DMS153 (cell line): ENCODE data around the gene LIG4.
"Not testable (repeated sequence)": the region's sequence is repeated elsewhere in the genome, so short reads cannot be mapped to it uniquely, and the experiment has no call there.

Experiments used
- DNase-seq: peaks from one replicate; lab custom pipeline; 2025; lab: John Stamatoyannopoulos, UW

Gene LIG4

GRCh38 chr13:108215436-108215835, at the start of gene LIG4:
Gene LIG4 (minus strand): TSS chr13:108215536. CDS start chr13:108211268, 4,268 bp downstream.
- peak; percentile 92 for DNase-seq

- no peak for DNase-seq
These were observed 48.5 kb upstream of the LIG4 start for GRCh38 chr13:108263621-108264355.

DNA sequence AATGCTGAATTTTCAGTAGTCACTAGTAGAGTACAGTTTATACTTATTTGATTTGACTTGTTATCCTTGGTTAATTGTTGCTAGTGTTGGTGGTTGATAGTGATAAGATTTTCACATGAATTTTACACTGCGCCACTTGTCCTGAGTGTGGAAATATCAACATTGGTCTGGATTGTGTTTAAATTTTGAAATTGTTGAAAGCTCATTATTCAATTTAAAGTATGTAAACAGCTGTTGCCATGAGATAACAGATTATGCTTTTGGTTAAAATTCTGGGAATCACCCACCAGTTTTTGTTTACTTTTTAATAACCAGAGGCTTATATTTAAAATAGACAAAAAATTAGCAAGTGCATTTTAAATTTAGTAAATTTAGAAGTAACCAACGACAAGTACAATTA, 41.9 kb upstream of the LIG4 start:
- no peak for DNase-seq

DNA sequence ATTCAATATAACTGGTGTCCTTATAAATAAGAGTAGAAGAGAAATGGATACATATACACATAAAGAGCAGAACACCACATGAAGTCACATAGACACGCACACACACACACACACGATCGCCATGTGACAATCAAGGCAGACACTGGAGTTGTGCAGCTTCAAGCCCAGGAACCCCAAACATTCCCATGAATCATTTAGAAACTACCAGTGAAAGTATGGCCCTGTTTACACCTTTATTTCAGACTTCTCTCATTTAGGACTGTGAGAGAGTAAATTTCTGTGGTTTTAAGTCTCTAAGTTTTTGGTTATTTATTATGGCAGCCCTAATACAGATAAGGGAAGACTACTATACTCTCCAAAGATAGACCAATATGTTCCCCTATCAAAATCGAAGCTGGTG, 33.8 kb upstream of the LIG4 start:
- no peak for DNase-seq

DNA sequence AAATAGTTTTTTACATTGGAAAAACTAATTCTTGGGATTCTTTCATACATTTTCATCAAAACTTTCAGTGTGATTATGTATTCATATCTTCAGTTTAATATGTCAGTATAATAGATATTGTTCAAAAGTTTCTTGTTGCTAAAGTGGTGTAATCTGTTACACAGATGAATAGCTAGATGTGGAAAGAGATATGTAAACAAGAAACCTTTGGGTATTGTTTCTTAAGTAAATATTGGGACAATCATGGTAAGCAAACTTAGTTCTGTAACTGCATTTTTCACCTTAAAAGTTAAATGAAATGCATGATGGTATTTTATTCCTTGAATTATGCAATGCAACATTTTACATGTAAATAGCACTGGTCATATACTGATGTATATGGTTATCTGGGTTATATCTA, 15.0 kb upstream of the LIG4 start:
- DNase-seq, result no peak

- no peak for DNase-seq
These were observed 12.4 kb upstream of the LIG4 start for GRCh38 chr13:108227651-108228272.

DNA sequence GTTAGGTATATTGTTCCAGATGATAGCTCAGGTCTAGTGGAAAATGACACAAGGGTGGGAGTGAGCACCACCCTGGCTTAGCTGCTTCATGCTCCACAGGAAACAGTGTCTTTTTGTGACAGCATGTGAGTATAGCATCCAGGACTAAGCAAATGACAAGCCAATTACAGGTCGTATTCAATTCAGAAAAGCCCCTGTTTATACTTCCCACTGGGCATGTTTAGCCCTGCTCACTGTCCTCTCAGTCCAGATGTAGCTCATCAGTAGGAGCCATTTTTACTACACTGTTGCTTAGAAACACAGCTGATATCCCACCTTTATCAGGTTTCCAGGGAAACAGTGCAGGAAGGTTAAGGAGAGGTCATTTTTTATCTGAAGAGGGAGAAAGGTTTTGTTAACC, 10.8 kb upstream of the LIG4 start:
- peak; percentile 7 for DNase-seq

- DNase-seq, result no peak
These were observed 10.1 kb upstream of the LIG4 start for GRCh38 chr13:108225440-108225839.

DNA sequence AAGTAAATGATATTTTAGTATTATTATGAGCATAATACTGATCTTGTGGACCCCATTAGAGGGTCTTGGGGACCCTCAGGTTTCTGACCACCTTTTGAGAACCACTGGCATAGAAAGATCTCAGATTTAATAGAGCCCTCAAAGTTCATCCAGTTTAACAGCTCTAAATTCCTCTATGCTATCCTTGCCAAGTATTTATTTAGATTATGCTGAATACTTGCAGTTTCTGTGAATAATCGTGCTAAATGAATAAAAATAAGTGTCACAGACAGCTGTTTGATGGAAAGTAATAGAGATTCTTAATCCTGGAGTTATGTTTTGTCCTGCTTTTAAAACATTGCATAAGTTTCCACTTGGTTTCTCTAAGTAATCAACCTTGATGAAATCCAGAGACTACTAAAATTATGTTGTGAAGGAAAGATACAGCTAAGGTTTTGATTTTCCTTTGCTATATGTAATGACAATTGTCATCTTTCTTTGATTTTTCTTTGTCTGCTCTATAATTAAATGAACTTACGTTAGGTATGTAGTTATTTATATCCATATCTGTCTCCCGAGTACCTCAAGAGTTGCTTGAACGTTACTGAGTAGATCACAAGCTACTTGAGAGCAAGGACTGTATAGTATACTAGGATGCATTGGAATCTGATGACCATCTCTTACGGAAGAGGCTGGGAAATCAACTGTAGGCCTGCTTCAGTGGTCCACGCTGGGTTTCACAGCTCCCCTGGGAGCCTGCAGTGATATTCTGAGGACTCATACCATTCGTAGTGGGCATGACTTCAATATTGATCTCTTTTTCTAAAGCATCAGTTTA, 8.6 kb upstream of the LIG4 start:
- no peak for DNase-seq

DNA sequence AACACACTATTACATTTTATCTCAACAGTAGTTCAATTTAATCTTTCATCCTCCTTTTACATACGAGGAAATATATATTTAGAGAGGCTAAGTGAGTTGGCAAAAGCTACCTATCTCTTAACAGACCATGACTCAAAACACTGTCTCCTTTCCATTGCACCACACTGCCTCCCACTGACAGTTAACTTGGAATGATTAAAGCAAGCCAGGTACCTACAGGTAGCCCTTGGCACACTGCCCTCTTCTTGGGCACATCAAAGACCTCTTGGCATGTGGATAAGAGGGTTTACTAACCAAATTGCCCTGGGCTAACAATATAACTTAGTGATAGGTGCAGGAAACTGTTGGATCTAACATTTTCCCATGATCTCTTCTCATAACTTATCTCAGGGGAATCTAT, 4.7 kb upstream of the LIG4 start:
- peak; percentile 5 for DNase-seq

GRCh38 chr13:108218044-108218974, 3.0 kb upstream of the LIG4 start, which contains the start of gene ABHD13:
Gene ABHD13 (plus strand): TSS chr13:108218392. CDS start chr13:108229219, 10,827 bp downstream.
- DNase-seq, result peak; percentile 86

GRCh38 chr13:108217307-108218043, 2.1 kb upstream of the LIG4 start:
- DNase-seq, result not testable (repeated sequence)

DNA sequence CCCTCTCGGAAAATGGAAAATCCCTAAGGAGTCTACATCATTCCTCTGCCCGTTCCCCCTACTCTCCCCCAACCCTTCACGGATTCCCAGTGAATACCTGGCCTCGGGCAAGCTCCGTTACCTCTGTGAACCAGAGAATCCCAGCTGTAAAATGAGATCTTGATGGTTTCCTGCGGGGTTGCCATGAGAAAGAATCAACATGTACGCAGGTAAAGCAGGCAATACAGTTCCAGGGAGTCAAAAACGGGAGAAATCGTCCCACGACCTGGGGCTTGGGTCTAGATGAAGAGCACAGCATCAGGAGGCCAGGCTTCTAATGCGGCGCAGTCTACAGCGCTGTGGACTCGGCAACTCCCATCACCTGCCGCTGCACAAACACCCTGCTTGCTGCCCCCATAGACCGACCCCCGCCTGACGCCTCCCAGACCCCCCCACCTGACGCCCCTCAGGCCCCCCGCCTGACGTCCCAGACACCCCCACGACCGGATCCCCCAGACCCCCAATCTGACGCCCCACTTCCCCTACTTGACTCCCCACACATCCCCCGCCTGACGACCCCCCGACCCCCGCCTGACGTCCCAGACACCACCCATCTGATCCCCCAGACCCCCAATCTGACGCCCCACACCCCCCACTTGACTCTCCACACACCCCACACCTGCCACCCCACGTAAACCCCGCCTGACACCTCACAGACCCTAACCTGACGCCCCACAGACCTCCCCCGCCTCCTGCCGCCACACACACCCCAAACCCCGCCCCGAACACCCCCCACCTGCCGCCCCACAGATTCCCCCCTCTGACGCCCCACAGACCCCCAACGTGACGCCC, 680 bp downstream of the LIG4 start:
- peak; percentile 15 for DNase-seq

GRCh38 chr13:108213946-108214345, 1.4 kb downstream of the LIG4 start:
- peak; percentile 31 for DNase-seq

GRCh38 chr13:108212886-108213285, 2.5 kb downstream of the LIG4 start:
- no peak for DNase-seq

DNA sequence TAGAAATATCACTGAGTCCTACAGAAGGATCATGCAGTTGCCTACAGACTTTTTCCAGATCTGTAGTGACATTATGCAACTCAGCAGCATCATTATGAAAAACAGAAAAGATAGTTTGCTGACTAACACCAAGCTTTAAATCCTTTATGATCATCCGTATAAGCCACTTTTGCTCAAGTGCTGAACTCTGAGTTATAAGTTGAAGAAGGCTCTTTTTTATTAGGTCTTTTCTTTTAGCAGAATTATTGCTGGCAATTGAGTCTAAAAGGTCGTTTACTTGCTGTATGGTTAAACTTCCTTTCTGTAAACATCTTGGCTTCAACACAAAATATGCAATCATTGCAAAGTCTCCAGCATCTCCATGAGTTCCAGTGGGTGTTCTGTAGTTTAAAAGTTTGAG, 4.8 kb downstream of the LIG4 start:
- DNase-seq, result no peak

DNA sequence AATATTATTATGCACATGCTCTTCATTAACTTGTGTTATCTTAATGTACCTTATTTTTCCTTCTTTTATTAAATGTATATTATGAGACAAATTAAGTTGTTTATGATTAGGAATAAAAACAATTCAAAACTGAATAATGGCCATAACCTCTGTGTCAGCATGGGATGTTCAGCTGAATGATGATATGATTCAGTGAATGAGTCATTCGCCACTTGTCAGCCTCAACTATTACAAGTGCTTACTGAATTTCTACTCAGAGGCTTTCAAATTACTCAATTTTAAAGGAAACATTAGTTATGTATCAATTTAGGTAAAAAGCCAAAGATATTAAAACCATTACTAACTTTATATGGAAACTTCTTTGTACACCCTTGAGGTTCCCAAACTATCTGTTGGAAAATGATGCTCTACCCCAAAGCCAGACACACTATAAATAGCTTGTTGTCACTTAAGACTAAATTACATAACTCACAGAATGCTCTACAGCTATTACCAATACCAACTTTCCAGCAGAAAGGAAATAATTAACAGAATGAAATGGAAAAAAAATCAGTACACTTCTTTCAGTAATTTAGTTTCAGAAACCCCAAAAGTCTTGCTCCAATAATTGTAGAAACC, 14.4 kb downstream of the LIG4 start:
- DNase-seq, result no peak

DNA sequence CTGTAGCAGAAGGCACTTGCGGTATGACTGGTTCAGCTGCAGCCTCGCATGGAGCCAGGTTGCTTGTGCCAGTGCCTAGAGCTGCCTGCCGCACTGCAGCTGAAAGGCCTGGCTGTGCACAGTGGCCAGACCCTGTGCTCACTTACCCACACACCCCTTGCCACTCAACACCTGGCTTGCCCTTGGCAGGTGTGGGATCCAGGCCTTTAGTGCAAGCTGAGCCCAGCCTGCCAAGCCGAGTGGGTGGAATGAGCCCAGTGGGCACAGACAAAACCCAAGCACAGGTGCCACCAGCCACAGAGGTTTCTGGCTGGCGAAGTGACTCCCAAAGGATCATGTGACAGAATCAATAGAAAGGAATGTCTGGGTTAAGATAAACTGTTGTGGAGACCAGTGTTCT, 19.5 kb downstream of the LIG4 start:
- no peak for DNase-seq

DNA sequence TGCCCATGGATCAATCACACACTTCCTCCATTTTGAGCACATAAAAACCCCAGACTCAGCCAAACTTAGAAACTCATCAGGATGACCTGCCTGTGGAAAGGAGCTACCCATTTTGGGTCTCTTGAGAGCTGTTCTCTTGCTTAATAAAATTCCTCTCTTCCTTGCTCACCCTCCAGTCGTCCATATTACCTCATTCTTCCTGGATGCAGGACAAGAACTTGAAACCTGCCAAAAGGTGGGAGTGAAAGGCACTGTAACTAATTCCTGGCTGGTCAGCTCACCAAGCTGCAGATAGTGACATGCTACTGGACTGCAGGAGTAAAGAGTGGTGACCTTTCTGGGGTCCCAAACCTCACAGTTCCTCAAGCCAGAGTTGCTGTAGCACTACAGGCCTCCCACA, 20.2 kb downstream of the LIG4 start:
- no peak for DNase-seq
